LoVo (cell line): ENCODE measurements around the gene SULT1A4.
"Not testable (repeated sequence)": the region's sequence is repeated elsewhere in the genome, so short reads cannot be mapped to it uniquely, and the experiment has no call there.

ENCODE experiments used
- DNase-seq: peaks from one replicate; pipeline ENCODE4 v3.0.0-alpha.2; 2016; ENCODE audit warnings: low spot score

SULT1A4 gene

GRCh38 chr16:29459706-29460646 is at the start of gene SULT1A4:
TSS of gene SULT1A4 (plus strand) at chr16:29459913. CDS start at chr16:29461386, 1,473 bp downstream.
- not testable (repeated sequence) for DNase-seq

GRCh38 chr16:29423587-29423986 is 36.1 kb upstream of the SULT1A4 start:
- DNase-seq = not testable (repeated sequence)

- not testable (repeated sequence) for DNase-seq
Measured at GRCh38 chr16:29425390-29425789, 34.3 kb upstream of the SULT1A4 start.

GRCh38 chr16:29453754-29454153 is 6.0 kb upstream of the SULT1A4 start:
- DNase-seq = not testable (repeated sequence)

GRCh38 chr16:29454269-29454668 is 5.4 kb upstream of the SULT1A4 start, which contains the start of the genes BOLA2 and SLX1B:
TSS of gene BOLA2 (minus strand) at chr16:29454351. CDS start at chr16:29454253, 98 bp downstream.
TSS of gene SLX1B (plus strand) at chr16:29454533.
- DNase-seq = not testable (repeated sequence)

GRCh38 chr16:29454828-29455227 is 4.9 kb upstream of the SULT1A4 start:
- DNase-seq = not testable (repeated sequence)

GRCh38 chr16:29457660-29458059 is 2.1 kb upstream of the SULT1A4 start:
- DNase-seq = not testable (repeated sequence)

GRCh38 chr16:29460647-29461030 is 926 bp downstream of the SULT1A4 start:
- not testable (repeated sequence) for DNase-seq

GRCh38 chr16:29465985-29466824 is 6.5 kb downstream of the SULT1A4 start:
- not testable (repeated sequence) for DNase-seq

GRCh38 chr16:29466904-29467303 is 7.2 kb downstream of the SULT1A4 start:
- not testable (repeated sequence) for DNase-seq

- not testable (repeated sequence) for DNase-seq
Measured at GRCh38 chr16:29467654-29468366, 8.1 kb downstream of the SULT1A4 start.

GRCh38 chr16:29469660-29470059 is 9.9 kb downstream of the SULT1A4 start:
- DNase-seq = not testable (repeated sequence)

GRCh38 chr16:29472065-29472464 is 12.4 kb downstream of the SULT1A4 start:
- DNase-seq = not testable (repeated sequence)

- DNase-seq = not testable (repeated sequence)
Measured at GRCh38 chr16:29482276-29482675, 22.6 kb downstream of the SULT1A4 start.

GRCh38 chr16:29506308-29506707 is 46.6 kb downstream of the SULT1A4 start, which contains the start of gene NPIPB12:
TSS of gene NPIPB12 (minus strand) at chr16:29506408.
- not testable (repeated sequence) for DNase-seq
